ENCODE measurements around the gene ZNF436.
"Not testable (repeated sequence)": the region's sequence is repeated elsewhere in the genome, so short reads cannot be mapped to it uniquely, and the experiment has no call there.

Gene ZNF436

GRCh38 chr1:23392125-23392855 lies 22.7 kb upstream of the ZNF436 start:
- no peak for DNase-seq (ENCODE audit: low read depth, low spot score)

GRCh38 chr1:23389837-23390321 lies 20.2 kb upstream of the ZNF436 start:
- DNase-seq (ENCODE audit: low read depth, low spot score) = no peak

GRCh38 chr1:23387494-23387893 lies 17.9 kb upstream of the ZNF436 start:
- DNase-seq (ENCODE audit: low read depth, low spot score) = no peak

GRCh38 chr1:23385119-23385621 lies 15.5 kb upstream of the ZNF436 start:
- DNase-seq (ENCODE audit: low read depth, low spot score) = no peak

- no peak for DNase-seq (ENCODE audit: low read depth, low spot score)
Observed at GRCh38 chr1:23384312-23385058, 14.8 kb upstream of the ZNF436 start.

- DNase-seq (ENCODE audit: low read depth, low spot score) = no peak
Observed at GRCh38 chr1:23383577-23384311, 14.1 kb upstream of the ZNF436 start.

GRCh38 chr1:23381233-23381885 lies 11.7 kb upstream of the ZNF436 start:
- DNase-seq (ENCODE audit: low read depth, low spot score) = no peak

GRCh38 chr1:23380719-23381118 lies 11.1 kb upstream of the ZNF436 start:
- no peak for DNase-seq (ENCODE audit: low read depth, low spot score)

GRCh38 chr1:23380236-23380635 lies 10.6 kb upstream of the ZNF436 start:
- not testable (repeated sequence) for DNase-seq (ENCODE audit: low read depth, low spot score)

- peak; percentile 93 for DNase-seq (ENCODE audit: low read depth, low spot score)
Observed at GRCh38 chr1:23376890-23377811, 7.5 kb upstream of the ZNF436 start.

GRCh38 chr1:23374079-23374735 lies 4.6 kb upstream of the ZNF436 start:
- DNase-seq (ENCODE audit: low read depth, low spot score) = not testable (repeated sequence)

GRCh38 chr1:23371987-23372880 lies 2.6 kb upstream of the ZNF436 start:
- DNase-seq (ENCODE audit: low read depth, low spot score) = no peak

- DNase-seq (ENCODE audit: low read depth, low spot score) = no peak
Observed at GRCh38 chr1:23370709-23371584, 1.3 kb upstream of the ZNF436 start.

- no peak for DNase-seq (ENCODE audit: low read depth, low spot score)
Observed at GRCh38 chr1:23370330-23370708, 683 bp upstream of the ZNF436 start.

- DNase-seq (ENCODE audit: low read depth, low spot score) = peak; percentile 80
Observed at GRCh38 chr1:23368562-23369334, 888 bp downstream of the ZNF436 start.

- peak; percentile 97 for DNase-seq (ENCODE audit: low read depth, low spot score)
Observed at GRCh38 chr1:23367791-23368561, 1.7 kb downstream of the ZNF436 start.
